Esophagus squamous epithelium (tissue), 4 donors: ENCODE results near the gene SLC6A13.

Source experiments
- POLR2A ChIP-seq, 4 donors: fragments of 450-650 bp; IDR thresholded peaks; one replicate each; pipeline ENCODE4 v1.6.1; 2017; ENCODE audit warnings: antibody characterized with exemption in 4 of 4, mild to moderate bottlenecking in 4 of 4, moderate library complexity in 3 of 4
- TF ChIP-seq, protein P1 (sequence below), 6 experiments: fragments of 450-650 bp in 4 of 6; fragments of 200-600 bp in 2 of 6; sonication (generic) in 2 of 6; IDR thresholded peaks; one replicate each; pipeline ENCODE4 v1.5.1; 2016 to 2019; ENCODE audit warnings: antibody characterized with exemption in 6 of 6, mild to moderate bottlenecking in 4 of 6, moderate library complexity in 4 of 6

- TF ChIP-seq, protein P1, sequence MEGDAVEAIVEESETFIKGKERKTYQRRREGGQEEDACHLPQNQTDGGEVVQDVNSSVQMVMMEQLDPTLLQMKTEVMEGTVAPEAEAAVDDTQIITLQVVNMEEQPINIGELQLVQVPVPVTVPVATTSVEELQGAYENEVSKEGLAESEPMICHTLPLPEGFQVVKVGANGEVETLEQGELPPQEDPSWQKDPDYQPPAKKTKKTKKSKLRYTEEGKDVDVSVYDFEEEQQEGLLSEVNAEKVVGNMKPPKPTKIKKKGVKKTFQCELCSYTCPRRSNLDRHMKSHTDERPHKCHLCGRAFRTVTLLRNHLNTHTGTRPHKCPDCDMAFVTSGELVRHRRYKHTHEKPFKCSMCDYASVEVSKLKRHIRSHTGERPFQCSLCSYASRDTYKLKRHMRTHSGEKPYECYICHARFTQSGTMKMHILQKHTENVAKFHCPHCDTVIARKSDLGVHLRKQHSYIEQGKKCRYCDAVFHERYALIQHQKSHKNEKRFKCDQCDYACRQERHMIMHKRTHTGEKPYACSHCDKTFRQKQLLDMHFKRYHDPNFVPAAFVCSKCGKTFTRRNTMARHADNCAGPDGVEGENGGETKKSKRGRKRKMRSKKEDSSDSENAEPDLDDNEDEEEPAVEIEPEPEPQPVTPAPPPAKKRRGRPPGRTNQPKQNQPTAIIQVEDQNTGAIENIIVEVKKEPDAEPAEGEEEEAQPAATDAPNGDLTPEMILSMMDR (IDR thresholded peaks at IDR 0.05): no peak
- no peak for TF ChIP-seq POLR2A (IDR thresholded peaks at IDR 0.05)
These were observed 40.9 kb downstream of the SLC6A13 start for GRCh38 chr12:221736-222135.
